ENCODE results near the gene MYMX. TPM values are rescaled to one million over a fixed set of nuclear protein-coding genes. Genes with fewer than 3 reads are reported as not detected.

MYMX gene
- polyA plus RNA-seq, 1 experiment, result not detected

DNA sequence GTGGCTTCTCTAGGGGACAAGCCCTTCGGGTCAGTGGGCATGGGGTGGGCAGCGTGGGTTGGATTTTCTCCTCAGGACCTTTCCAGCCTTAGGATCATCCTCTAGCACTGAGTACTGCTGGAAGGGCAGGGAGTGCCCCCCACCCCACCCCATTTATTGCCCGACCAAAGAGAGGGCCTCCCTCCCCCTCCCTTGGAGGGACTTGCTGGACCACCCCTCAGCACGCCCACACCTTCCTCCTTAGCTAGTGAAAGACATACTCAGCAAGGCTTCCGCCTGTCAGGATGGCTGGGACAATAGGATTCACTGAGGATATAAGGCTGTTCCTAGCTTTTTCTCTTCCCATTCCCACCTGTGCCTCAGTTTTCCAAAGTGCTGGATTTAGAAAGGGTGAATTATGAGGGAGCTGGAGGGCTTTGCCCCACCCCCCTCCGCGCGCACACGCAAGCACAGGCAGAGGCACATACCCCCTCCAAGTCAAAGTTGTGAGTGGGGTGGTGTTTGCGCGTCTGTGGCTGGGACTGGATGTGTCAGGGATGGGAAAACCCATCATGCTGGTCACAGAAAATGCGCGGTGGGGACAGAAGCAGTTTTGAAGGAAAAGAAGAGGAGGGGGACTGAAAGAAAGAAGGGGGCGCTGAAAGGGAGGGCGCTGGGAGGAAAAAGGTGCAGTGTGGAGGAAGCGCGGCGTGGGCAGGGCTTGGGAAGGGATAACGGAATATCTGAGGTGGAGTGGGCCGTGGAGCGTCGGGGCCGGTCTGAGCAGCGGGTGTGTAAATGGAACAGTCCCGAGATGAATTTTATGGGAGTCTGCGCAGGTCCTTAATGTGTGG lies 6.0 kb downstream of the MYMX start:
- peak overlapping the region; percentile 56 for H3K4me3 ChIP-seq (ENCODE audit: low read depth, low read length)
- no peaks in the 10 kb centered on the region for H3K36me3 ChIP-seq (ENCODE audit: control insufficient read depth, insufficient read depth, low read length)
- POLR2A ChIA-PET, result no interaction called here
- no peak for DNase-seq (ENCODE audit: low read depth)
- TF ChIP-seq, protein P1, sequence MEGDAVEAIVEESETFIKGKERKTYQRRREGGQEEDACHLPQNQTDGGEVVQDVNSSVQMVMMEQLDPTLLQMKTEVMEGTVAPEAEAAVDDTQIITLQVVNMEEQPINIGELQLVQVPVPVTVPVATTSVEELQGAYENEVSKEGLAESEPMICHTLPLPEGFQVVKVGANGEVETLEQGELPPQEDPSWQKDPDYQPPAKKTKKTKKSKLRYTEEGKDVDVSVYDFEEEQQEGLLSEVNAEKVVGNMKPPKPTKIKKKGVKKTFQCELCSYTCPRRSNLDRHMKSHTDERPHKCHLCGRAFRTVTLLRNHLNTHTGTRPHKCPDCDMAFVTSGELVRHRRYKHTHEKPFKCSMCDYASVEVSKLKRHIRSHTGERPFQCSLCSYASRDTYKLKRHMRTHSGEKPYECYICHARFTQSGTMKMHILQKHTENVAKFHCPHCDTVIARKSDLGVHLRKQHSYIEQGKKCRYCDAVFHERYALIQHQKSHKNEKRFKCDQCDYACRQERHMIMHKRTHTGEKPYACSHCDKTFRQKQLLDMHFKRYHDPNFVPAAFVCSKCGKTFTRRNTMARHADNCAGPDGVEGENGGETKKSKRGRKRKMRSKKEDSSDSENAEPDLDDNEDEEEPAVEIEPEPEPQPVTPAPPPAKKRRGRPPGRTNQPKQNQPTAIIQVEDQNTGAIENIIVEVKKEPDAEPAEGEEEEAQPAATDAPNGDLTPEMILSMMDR (IDR thresholded peaks at IDR 0.05; ENCODE audit: insufficient read depth, low read depth, low read length), result no peak
- CTCF ChIA-PET, result interaction anchor here (0.7 to 6.8 kb wide), 8 partner anchors 13 to 87 kb away, joined by 3 to 89 read pairs (median 4); no protein-coding TSS in a partner anchor
- peaks cover 1% of the 10 kb centered on the region; the same call in 1 of the 2 replicates for H3K27me3 ChIP-seq (ENCODE audit: control insufficient read depth, insufficient read depth, low read length)

DNA sequence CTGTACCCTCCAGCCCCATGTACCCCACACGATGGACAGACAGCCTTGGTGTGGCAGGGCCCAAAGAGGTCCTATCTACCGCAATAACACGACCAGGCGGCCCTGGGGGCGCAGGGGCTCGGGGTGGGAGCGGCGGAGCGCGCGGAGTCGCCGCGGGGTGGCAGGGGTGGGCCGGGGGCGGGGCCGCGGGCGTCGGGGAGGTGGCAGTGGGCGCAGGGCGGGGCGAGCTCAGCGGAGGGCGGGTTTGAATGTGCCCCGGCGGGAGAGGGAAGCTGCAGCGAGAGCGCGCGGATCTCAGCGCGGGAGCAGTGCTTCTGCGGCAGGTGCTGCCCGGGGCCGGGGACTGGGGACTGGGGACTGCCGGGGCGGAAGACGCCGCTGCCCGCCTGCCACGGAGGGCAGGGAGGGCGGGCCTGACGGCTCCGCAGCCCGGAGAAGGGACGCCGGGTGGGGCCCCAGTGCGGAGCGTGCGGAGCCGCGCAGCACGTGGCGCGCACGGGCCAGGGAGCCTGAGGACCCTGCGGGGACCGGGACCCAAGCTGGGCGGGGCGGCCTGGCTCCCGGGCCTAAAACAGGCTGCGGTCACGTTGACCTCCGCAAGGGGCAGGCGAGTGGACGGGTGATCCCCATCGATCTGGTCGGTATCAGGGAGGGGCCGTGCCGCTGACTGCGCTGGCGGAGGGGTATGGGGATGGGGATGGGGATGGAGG lies 6.7 kb downstream of the MYMX start, which contains the start of gene SLC29A1:
TSS of gene SLC29A1 (plus strand) at position 277 of the 710 bp plus-strand sequence. CDS start 3,719 bp downstream, outside the sequence.
- TF ChIP-seq, protein P1 (IDR thresholded peaks at IDR 0.05; ENCODE audit: insufficient read depth, low read depth, low read length), result 0 out of 2 replicates have a peak, but pooled peaks have one; percentile 26
- Histone ChIP-seq H3K27me3 (ENCODE audit: control insufficient read depth, insufficient read depth, low read length) (no peaks in the 10 kb centered on the region), H3K4me3 (ENCODE audit: low read depth, low read length) (peak within 1 kb of the TSS; percentile 56), H3K36me3 (ENCODE audit: control insufficient read depth, insufficient read depth, low read length) (no peaks in the 10 kb centered on the region)
- DNase-seq (ENCODE audit: low read depth), result no peak
- POLR2A ChIA-PET, result interaction anchor here (1.0 kb wide), 1 partner anchor 24 kb away, joined by 3 read pairs; no protein-coding TSS in a partner anchor
- CTCF ChIA-PET, result interaction anchor here (1.0 to 6.8 kb wide), 6 partner anchors 12 to 86 kb away, joined by 3 to 89 read pairs (median 4); no protein-coding TSS in a partner anchor

DNA sequence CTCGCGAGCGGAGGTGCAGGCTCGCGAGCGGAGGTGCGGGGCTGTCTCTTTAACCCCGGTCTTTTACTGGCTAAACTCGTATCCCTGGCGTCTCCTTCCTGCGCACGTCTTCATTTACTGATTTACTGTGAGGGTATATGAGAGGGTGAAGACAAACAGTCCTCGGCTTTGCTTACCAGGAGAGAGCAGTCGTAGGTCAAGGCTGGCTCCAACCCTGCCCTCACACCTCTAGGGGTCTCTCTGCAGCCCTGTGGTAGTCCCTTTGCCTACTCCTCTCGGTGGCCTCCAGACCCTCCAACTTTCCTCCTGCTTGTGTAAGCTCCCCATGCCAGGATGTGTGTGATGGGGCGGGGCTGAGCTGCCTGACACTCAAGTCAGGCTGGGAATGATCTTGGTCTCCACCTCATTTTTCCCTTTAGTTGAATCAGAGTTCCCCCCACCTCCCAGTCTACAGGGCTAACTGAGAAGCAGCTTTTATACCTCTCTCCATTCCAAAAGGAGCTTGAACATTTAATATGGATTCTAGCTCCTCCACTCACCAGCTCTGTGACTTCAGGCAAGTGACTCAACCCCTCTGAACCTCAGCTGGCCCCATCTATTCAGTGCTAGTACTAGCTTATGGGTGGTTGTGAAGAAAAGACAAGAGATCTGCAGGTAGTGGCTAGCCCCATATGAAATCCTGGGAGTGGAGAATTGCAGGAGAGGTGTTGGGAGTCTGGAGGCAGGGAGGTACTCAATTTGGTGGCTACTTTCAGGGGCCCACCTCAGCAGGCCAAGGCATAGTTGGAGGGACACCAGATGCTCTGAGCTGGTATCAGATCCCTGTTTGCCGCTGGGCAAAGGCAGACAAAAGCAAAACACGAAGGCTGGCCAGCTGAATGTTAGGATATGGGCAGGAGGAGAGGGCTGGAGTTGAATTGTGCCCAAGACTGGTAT lies 7.6 kb downstream of the MYMX start:
- ChIA-PET CTCF (interaction anchor here (0.8 to 6.8 kb wide), 6 partner anchors 11 to 114 kb away, joined by 3 to 89 read pairs (median 4); no protein-coding TSS in a partner anchor), POLR2A (interaction anchor here (1.0 kb wide), 1 partner anchor 23 kb away, joined by 3 read pairs; no protein-coding TSS in a partner anchor)
- no peaks in the 10 kb centered on the region for H3K36me3 ChIP-seq (ENCODE audit: control insufficient read depth, insufficient read depth, low read length)
- H3K27me3 ChIP-seq (ENCODE audit: control insufficient read depth, insufficient read depth, low read length), result no peaks in the 10 kb centered on the region
- H3K4me3 ChIP-seq (ENCODE audit: low read depth, low read length), result peak overlapping the region; percentile 56
- no peak for DNase-seq (ENCODE audit: low read depth)
- TF ChIP-seq, protein P1 (IDR thresholded peaks at IDR 0.05; ENCODE audit: insufficient read depth, low read depth, low read length), result no peak

DNA sequence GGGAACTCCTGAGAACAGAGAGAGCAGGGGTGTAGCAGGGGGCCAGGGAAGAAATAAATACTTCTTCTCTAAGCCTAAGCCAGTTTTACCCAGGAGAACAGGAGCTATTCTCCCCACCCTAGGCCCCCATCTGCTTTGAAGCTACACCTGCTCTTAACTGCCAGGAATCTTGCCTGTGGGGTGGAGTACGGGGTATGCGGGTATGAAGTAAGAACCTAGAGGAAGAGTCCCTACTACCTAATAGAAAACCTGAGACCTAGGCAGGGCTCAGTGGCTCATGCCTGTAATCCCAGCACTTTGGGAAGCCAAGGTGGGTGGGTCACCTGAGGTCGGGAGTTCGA lies 8.2 kb downstream of the MYMX start:
- ChIA-PET POLR2A (no interaction called here), CTCF (interaction anchor here (0.8 to 6.8 kb wide), 3 partner anchors 10 to 114 kb away, joined by 3 to 89 read pairs (median 10); no protein-coding TSS in a partner anchor)
- TF ChIP-seq, protein P1 (IDR thresholded peaks at IDR 0.05; ENCODE audit: insufficient read depth, low read depth, low read length), result no peak
- H3K4me3 ChIP-seq (ENCODE audit: low read depth, low read length), result no peak overlapping the region
- no peaks in the 10 kb centered on the region for H3K36me3 ChIP-seq (ENCODE audit: control insufficient read depth, insufficient read depth, low read length)
- no peaks in the 10 kb centered on the region for H3K27me3 ChIP-seq (ENCODE audit: control insufficient read depth, insufficient read depth, low read length)
- DNase-seq (ENCODE audit: low read depth), result no peak
